ENCODE measurements around the gene PERM1.
"Not testable (repeated sequence)": the region's sequence is repeated elsewhere in the genome, so short reads cannot be mapped to it uniquely, and the experiment has no call there.

PERM1 gene

DNA sequence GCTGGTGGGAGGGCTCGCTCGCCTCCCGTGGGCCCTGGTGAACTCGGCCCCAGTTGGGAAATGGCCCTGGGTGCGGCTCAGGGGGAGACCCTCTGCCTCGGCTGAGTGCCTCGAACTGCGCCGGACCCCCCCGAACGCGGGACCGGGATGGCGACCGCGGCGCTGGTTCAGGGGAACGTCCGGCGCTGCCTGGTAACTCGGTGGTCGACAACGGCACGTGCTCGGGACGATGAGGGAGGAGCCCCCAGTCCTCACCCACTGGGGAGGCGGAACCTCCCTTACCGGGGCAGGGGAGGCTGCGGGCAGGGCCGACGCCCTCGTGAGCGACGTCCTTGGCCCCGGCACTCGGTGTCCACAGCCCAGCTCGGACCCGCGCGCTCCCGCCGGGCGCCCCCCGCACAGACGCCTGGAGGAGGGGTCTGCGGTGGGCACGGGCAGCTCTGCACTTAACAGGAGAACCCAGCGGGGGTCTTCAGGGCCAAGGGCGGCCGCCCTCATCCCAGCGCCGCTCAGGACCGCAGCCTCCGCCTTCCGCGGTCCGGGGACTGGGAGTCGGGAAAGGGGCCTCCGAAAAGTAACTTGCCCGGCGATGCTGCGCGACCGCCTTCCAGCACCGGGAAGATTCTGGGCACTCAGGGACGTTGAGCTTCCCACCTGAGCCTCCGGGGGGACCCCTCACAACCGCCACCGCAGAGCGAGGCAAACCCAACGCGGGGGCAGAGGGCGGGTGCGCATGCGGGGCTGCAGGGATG, 16.3 kb upstream of the PERM1 start:
- no peak for DNase-seq (ENCODE audit: low read depth)

DNA sequence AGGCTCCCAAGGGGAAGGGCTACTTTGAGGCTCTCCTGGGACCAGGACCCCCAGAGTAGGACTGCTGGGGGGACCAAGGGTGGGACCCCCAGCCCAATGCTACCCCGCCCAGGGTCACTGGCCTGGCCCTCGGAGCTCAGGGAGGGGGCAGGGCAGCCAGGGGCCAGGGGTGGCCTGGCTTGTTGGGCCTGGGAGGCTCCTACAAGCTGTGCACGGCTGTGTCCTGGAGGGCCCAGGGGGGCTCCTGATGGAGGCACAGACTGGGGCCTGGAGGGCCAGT, 15.8 kb upstream of the PERM1 start:
- no peak for DNase-seq (ENCODE audit: low read depth)

DNA sequence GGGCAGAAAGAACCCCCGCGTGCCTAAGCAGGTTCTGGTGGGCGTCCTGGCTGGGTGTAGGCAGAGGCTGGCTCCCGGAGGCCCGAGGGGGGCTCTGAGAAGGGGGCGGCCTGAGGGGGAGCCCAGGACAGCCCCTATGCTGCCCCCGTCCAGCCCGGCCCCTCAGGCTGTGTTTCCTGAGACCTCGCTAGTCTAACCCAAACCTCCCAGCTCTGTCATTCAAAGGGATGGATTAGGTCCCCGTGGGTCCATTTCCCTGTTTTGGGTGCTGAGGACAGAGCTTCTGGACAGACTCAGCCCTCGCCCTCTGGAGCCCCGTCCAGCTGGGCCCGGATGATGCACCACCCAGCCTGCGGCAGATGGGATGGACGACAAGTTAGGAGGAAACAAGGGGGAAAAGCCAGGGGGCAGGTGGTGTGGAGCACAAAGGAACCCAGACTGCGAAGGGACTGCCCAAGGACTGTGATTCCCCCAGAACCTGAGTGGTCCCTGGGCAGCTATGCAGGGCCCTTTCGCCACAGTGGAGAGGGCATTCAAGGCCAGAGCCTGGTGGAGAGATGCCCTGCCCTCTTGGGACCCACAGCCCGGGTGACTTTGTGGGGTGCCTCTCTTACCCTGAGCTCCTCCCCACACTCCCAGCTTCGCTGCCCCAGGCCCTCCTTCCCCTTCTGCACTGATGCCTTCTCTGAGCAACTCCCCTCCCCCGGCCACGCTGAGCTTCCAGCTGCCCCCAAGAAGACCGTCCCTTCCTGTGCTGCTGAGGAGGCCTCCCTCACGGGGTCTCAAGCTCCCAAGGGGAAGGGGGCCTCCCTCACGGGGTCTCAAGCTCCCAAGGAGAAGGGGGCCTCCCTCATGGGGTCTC, 15.2 kb upstream of the PERM1 start:
- no peak for DNase-seq (ENCODE audit: low read depth)

DNA sequence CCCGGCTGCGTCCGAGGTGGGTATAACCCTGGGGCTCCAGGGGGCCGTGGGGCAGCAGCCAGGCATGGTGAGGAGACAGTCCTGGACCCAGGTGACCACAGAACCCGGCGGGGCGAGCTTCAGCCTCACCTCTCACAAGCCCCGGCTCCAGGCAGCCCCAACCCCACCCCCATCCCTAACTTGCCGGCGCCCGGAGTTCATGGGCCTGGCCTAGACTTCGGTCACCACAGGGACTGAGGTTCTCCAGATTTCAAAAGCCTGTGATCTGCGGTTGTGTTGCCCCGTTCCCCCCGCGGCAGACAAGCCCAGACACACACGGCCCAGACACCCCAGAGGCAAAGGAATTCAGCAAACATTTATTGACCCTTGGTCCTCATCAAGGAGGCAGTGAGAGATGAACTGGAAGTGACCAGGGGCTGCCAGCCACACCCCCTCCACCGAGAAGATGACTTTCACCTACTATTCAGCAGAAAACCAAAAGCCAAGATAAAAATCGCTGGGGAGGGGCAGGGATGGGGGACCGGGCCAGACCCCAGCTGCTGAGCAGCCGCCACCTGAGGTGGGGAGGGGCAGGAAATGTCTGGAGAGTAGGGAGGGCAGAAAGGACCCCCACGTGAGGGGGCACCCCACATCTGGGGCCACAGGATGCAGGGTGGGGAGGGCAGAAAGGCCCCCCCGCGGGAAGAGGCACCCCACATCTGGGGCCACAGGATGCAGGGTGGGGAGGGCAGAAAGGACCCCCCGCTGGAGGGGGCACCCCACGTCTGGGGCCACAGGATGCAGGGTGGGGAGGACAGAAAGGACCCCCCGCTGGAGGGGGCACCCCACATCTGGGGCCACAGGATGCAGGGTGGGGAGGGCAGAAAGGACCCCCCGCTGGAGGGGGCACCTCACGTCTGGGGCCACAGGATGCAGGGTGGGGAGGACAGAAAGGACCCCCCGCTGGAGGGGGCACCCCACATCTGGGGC, 14.1 kb upstream of the PERM1 start:
- no peak for DNase-seq (ENCODE audit: low read depth)

DNA sequence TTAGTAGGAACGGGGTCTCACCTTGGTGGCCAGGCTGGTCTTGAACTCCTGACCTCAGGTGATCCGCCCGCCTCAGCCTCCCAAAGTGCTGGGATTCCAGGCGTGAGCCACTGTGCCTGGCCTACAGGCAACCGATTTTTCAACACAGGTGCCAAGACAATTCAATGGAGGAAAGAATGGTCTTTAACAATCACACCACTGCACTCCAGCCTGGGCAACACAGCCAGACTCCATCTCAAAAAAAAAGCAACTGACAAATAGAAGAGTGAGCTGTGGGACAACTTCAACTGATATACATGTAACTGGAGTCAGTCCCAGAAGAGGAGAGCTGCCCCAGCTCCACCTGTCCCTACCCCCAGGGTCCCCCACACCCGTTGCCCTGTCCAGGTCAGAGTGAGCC, 12.7 kb upstream of the PERM1 start:
- not testable (repeated sequence) for DNase-seq (ENCODE audit: low read depth)

DNA sequence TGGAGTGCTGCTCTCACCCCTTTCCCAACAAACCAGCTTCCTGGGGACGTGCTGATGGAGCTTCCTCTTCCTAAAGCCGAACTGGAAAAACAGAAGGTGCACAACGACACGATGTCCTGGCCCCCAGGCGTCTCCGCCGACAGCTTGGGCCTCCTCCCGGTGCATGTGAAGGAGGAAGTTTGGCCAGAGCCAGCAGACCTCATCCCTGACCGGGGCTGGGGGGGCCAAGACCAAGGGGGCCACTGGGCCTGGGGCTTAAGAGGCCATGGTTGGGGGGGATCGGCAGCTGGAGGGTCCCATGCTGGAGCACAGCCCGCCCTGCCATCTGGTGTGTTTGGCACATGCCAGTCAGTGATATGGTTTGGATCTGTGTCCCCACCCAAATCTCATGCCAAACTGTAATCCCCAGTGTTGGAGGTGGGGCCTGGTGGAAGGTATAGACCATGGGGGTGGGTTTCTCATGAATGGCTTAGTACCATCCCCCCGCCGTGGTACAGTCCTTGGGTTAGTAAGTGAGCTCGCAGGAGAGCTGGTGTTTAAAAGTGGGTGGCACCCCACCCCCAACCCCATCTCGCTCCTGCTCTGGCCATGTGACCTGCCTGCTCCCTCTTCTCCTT, 11.6 kb upstream of the PERM1 start:
- DNase-seq (ENCODE audit: low read depth): no peak

DNA sequence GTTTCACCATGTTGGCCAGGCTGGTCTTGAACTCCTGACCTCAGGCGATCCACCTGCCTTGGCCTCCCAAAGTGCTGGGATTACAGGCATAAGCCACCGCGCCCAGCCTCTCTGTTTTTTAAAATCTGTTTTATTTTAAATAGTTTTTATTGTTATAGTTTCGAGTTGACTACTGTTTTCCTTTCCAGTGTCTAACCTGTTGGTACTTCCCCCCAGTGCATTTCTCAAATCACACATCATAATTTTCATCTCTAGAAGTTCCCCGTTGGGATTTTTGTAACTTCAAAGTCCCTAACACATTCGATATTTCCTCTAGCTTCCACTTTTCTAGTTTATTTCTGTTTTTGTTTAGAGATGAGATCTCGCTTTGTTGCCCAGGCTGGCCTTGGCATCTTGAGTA, 10.5 kb upstream of the PERM1 start:
- DNase-seq (ENCODE audit: low read depth): no peak

DNA sequence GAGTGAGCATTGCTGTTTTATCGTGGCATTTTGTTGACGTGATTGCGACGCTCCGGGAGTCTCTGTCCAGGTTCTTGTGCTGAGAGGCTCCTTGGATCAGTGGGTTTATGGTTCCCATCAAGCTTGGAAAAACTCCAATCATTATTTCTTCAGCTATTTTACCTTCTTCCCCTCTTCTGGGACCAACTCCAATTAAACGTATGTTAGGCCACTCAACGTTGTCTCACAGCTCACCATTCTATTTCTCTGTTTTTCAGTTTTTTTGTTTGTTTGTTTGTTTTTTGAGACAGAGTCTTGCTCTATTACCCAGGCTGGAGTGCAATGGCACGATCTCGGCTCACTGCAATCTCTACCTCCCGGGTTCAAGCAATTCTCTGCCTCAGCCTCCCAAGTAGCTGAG, 10.0 kb upstream of the PERM1 start:
- no peak for DNase-seq (ENCODE audit: low read depth)

DNA sequence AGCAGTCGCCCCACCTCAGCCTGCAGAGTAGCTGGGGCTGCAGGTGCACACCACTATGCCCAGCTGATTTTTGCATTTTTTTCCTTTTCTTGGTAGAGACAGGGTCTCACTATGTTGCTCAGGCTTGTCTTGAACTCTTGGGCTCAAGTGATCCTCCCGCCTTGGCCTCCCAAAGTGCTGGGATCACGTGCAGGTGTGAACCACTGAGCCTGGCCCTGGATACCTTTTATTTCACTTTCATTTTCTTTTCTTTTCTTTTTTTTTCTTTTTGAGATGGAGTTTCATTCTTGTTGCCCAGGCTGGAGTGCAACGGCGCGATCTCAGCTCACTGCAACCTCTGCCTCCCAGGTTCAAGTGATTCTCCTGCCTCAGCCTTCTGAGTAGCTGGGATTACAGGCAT, 9.4 kb upstream of the PERM1 start:
- DNase-seq (ENCODE audit: low read depth): not testable (repeated sequence)

DNA sequence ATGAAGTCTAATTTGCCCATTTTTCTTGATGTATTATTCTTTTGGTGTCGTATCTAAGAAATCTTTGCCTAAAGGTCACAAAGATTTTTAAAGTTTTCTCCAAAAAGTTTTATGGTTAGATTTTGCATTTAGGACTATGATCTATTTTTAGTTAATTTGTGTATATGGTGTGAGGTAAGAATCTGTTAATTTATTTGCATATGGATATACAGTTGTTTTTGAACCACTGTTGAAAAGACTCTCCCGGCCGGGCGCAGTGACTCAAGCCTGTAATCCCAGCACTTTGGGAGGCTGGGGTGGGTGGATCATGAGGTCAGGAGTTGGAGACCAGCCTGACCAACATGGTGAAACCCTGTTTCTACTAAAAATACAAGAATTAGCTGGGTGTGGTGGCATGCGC, 6.2 kb upstream of the PERM1 start:
- not testable (repeated sequence) for DNase-seq (ENCODE audit: low read depth)

DNA sequence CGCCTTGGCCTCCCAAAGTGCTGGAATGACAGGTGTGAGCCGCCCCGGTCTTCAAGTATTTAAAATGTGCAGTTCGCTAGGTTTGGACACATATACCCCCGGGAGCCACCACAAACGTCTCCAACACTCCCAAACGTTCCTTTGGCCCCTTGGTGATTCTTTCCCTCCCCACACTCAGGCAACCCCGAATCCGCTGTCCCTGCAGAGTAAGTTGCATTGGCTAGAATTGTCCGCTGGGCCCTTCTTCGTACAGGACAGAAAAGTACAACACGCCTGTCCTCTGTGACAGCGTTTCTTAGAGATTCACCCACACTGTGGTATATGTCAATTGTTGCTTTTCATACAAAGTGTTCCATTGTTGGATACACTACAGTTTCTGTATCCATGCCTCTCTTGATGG, 3.2 kb upstream of the PERM1 start:
- DNase-seq (ENCODE audit: low read depth): no peak

DNA sequence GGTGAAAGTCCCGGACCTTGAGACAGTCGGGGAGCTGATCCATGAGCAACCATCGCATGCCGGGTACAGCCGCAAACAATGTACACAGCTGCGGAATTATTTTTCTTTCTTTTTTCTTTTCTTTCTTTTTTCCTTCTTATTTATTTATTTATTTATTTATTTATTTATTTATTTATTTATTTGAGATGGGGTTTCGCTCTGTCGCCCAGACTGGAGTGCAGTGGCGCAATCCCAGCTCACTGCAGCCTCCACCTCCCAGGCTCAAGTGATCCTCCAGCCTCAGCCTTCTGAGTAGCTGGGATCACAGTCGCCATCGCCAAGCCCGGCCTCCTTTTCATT, 2.6 kb upstream of the PERM1 start:
- DNase-seq (ENCODE audit: low read depth): no peak

DNA sequence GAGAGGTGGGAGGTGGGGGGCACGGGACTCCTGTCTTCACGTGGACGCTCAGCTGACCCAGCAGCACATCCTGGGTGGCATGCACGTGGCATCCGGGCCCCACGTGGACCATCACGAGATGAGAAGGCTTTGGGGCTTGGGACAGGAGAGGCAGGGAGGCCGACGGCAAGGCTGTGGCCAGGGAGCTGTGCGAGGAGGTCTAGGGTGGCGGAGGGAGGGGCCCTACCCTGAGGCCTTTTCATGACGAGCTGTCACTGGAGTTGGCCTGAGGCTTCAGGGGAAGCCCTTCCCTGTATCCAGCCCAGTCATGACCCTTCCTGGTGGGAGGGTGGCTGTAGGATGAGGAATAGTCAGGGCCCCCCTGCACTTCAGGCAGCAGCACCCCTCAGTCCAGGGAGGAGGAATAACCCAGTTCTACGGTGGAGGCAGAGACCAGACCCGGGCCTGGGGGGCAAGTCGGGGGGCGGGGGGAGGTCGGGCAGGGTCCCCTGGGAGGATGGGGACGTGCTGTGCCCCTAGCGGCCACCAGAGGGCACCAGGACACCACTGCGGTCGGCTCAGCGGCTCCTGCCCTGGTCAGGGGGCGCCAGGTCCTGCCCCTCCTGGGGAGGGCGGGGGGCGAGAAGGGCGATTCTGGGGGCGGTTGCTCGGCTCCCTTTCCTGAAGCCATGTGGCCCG, 2.0 kb upstream of the PERM1 start:
- DNase-seq (ENCODE audit: low read depth): peak; percentile 48

DNA sequence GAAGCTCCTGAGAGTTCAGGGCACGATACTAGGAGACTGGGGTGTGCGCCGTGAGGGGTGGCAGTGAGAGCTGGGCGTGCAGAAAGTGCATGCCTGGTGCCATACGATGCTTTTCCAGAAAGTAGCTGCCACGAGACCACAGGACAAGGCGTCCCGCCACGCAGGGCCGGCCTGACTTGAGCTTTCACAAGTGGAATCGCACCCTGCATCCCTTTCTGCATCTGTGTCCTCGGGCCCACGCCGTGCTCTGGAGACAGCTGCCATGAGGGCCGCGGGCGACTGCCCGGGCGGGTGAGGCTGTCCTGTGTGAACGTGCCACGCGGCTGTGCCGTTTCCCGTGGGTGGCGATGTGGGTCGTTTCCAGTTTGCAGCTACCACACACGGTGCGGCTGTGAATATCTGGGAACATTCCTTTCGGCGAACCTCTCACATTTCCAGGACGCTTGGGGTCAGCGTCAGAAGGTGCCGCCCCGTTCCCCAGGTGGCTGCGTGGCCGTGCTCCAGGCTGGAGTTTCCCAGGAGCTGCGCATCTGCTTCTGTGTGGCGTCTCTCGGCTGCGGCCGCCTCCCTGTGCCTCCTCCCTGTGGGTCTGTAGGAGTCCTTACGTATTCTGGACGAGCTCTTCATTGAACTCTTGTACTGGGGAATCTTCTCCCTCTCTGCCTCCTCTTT, 1.0 kb upstream of the PERM1 start:
- no peak for DNase-seq (ENCODE audit: low read depth)

DNA sequence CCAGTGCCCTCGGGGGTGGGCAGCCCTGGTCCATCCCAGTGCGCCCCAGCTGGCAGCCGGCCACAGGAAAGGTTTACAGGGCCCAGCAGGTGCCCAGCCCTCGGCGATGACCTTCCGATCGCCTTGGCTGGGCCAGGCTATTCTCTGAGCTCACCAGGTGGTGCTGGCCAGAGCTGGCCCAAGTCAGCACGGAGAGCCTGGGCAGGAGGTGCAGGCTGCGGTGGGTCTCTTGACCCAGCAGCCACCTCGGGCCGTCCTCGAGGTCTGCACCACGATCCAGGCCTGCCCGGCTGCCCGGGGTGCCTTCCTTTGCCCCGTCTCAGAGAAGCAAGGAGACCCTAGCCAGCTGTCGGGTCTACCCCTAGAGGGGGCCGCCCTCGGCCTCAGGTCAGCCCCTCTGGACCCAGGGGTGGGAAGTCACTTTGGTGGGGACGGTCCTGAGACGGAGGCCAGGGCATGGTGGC, 370 bp downstream of the PERM1 start:
- DNase-seq (ENCODE audit: low read depth): no peak

DNA sequence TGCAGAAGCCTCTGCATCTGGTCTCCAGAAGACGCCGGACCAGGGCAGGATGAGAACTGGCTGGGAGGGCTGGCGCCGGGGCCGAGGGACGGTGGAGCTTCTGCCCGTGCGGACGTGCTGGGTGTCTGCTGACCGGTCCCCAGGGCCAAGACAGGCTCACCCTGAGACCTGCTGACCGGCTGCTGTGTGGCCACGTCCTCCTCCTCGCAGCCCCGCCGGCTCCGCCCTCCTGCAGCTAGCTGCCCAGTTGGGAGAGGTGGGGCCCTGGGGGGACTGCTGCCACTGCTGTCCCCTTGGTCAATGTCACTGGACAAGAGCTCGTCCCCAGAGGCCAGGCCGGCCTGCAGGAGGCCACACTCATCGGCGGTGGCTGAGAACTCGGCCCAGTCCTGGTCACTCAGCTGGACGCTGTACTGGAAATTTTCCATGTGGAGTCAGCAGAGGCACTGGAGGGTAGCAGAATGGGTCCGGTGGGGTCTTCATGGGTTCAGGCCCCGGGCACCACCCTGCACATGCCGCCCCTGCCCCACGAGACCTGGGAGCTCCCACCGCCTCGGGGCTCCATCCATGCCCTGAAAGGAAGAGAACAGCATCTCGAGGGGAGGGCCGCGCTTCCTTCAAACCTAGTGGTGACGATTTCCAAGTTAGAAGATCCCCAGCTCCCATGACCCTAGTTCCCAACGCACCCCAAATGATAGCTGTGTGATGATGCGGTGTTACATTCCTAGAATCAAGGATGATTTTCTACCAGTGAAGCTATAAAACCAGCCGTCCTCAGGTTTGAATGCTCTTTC, 1.1 kb downstream of the PERM1 start:
- no peak for DNase-seq (ENCODE audit: low read depth)

DNA sequence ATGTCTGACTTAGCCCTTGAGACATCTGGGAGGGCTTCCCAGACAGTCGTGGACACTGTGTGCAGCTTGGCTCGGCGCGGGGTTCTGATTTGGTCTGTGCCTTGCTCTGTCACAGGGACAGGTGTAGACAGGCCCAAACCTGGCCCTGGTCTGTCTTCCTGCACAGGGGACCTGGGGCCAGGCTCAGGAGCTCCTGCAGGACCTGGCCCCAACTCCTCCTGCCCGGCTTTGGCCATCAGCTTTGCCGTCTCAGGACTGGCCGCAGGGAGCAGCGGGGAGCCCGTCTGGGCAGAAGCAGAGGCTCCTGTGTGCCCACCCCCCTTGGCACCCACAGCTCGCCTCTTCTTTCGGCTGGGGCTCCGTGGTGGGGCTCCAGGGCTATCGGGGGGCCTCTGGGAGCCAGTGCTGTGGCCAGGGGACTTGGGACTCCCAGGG, 1.7 kb downstream of the PERM1 start:
- DNase-seq (ENCODE audit: low read depth): no peak

DNA sequence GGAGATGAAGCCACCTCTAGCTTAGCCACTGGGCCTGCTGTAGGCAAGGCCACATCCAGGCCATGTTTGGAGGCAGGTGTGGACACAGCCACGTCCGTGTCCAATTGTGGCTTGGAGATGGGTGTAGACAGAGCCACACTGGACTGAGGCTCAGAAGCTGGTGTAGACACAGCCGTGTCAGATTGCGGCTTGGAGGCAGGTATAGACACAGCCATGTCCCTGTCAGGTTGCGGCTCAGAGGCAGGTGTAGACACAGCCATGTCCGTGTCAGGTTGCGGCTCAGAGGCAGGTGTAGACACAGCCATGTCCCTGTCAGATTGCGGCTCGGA, 2.2 kb downstream of the PERM1 start:
- no peak for DNase-seq (ENCODE audit: low read depth)

DNA sequence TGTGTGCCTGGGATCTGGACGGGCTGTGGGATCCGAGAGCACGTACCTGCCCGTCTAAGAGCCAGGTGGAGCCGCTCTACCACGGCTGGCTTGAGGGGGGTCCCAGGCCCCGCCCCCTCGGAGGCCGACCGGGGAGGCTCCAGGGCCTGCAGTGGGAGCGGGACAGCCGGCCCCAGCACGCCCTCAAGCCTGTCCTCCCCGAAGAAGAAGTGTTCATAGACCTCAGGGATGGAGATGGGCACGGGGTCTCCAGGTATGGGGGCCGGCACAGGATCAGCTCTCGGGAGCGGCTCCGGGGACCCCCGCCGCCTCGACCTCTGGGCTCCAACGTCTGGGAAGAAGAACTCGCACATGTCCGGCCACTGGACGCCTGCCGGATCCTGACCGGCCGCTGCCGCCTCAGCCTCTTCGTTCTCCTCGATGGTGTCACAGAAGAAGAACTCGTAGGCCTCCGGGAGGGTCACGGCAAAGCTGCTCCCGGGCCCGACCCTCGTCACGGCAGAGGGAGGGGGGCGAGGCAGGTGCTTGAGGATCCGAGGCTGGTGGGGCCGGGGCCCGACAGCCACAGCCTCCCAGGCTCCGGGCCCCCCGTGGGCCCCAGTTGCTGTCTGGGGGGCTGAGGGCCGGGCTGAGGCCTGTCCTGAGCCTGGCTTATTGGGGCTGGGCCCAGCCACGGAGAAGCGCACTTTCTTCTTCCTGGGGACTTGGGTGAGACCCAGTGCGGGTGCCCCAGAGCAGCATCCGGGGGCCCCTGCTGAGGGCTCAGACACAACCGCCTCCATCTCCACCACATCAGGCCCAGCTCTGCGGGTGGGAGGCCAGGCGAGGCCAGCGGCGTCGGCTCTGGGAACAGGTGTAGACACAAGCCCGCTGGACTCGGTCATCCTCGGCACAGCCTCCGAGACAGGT, 2.8 kb downstream of the PERM1 start:
- DNase-seq (ENCODE audit: low read depth): no peak

Data from stimulated activated CD8-positive, alpha-beta memory T cell treated with anti-CD3 and anti-CD28 coated beads, Interleukin-7, amount 100 ng/mL, for 24 hours (primary cell).